Measurements from ENCODE around the gene FAM13C.

- TF ChIP-seq CBX8 (IDR thresholded peaks at IDR 0.05; ENCODE audit: borderline replicate concordance, extremely low read depth, low read depth, low read length, poor library complexity, severe bottlenecking), result no peak
- no peak for TF ChIP-seq GABPA (tag; conservative IDR thresholded peaks at IDR 0.05; ENCODE audit: low read depth)
- TF ChIP-seq PHTF2 (CRISPR knock-in tag; IDR thresholded peaks at IDR 0.05), result no peak
- no peak for TF ChIP-seq ZNF274 (IDR thresholded peaks at IDR 0.05; ENCODE audit: borderline replicate concordance, low read depth, low read length)
- no peak for TF ChIP-seq RREB1 (CRISPR knock-in tag; IDR thresholded peaks at IDR 0.05)
- no peak for TF ChIP-seq ZNF592 (IDR thresholded peaks at IDR 0.05)
- no peak for TF ChIP-seq ATF2 (CRISPR knock-in tag; IDR thresholded peaks at IDR 0.05)
Observed at GRCh38 chr10:59229441-59229840, 132.9 kb downstream of the FAM13C start.
